Measurements from ENCODE around the gene NYAP1.

- TF ChIP-seq CTCF (IDR thresholded peaks at IDR 0.05) (no peak), EZH2 (IDR thresholded peaks at IDR 0.05) (no peak), EZH2phosphoT487 (IDR thresholded peaks at IDR 0.05) (no peak)
These were observed 21.3 kb downstream of the NYAP1 start for GRCh38 chr7:100504887-100505611.
